Stimulated activated CD4-positive, alpha-beta T cell treated with anti-CD3 and anti-CD28 coated beads, Interleukin-2, amount 100 ng/mL, for 48 hours (primary cell): Measurements from ENCODE around the gene NOLC1.
"Not testable (repeated sequence)": the region's sequence is repeated elsewhere in the genome, so short reads cannot be mapped to it uniquely, and the experiment has no call there.

ENCODE experiments used
- DNase-seq, 2 donors: peaks; one replicate each; pipeline ENCODE4 v3.0.0-alpha.2; 2020

NOLC1 gene

GRCh38 chr10:102157224-102157623 is 5.0 kb downstream of the NOLC1 start:
- no peak for DNase-seq

DNA sequence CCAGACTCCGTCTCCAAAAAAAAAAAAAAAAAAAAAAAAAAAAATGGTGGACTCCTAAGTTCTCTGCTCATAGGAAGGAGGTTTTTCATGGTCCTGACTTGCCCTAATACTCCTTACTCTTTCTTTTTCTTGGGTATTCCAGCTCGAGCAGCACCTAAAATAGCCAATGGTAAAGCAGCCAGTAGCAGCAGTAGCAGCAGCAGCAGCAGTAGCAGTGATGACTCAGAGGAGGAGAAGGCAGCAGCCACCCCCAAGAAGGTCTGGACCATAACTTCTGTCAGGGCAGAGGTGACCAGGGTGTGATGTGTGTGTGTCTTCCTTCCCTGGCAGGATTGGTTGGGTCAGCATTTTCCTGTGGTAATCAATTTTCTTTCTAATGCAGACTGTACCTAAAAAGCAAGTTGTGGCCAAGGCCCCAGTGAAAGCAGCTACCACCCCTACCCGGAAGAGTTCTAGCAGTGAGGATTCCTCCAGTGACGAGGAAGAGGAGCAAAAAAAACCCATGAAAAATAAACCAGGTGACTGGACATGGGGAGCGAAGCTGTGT is 6.9 kb downstream of the NOLC1 start:
- no peak for DNase-seq

GRCh38 chr10:102159831-102160230 is 7.6 kb downstream of the NOLC1 start:
- DNase-seq = no peak

- DNase-seq = no peak
Observed at GRCh38 chr10:102163342-102163989, 11.3 kb downstream of the NOLC1 start.

DNA sequence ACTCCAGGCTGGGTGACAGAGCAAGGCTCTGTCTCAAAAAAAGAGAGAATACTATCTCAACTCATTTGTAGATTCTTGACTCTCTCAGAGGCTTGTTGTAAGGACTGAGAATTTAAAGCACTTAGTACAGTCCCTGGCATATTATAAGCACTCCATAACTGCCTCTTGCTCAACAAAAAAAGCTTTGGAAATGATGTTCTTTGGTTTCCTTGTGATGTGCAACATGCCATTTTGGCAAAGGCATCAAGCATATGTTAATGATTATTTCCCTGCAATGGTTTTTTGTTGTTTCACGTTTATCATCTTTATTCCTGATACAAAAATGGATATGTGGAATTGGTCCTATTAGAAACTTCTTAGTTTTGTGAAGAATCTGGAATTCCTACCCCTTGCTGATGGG is 15.7 kb downstream of the NOLC1 start:
- no peak for DNase-seq

GRCh38 chr10:102170602-102171001 is 18.4 kb downstream of the NOLC1 start:
- DNase-seq = no peak

DNA sequence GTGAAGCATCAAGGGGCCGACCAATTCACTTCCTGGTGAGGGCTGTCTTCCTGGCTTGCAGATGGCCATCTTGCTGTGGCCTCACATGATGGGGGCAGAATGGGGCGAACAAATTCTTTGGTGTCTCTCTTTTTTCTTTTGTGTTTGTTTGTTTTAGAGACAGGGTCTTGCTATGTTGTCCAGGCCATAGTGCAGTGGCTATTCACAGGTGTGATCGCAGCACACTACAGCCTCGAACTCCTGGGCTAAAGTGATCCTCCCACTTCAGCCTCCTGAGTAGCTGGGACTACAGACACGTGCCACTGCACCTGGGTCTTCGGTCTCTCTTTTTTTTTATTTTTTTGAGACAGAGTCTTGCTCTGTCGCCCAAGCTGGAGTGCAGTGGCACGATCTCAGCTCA is 20.1 kb downstream of the NOLC1 start:
- no peak for DNase-seq

DNA sequence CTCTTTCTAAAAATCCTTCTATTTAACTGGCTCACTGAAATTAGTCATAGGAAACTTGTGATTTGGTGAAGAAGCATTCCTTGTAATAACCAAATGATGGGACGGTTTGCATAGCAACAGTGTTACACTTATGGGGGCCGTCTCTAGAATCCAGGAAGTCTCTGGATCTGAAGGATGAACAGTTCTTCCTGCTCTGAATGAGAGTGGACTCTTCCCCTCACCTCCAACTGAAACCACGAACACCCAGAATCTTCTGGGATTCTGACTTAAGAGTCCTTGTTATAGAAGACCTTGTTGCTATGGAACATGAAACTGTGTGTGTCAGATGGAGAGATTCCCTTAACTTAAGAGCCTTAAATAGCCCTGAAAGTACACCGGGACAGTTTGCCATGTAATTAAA is 23.2 kb downstream of the NOLC1 start:
- DNase-seq = no peak

DNA sequence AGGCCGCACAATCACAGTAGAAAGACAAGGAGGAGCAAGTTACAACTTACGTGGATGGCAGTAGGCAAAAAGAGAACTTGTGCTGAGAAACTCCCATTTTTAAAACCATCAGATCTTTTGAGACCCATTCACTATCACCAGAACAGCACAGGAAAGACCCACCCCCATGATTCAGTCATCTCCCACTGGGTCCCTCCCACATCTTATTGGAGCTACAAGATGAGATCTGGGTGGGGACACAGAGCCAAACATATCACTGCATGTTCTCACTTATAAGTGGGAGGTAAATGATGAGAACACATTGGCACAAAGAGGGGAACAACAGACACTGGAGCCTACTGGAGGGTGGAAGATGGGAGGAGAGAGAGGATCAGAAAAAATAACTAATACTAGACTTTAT is 32.4 kb downstream of the NOLC1 start:
- DNase-seq = no peak

- no peak for DNase-seq
Observed at GRCh38 chr10:102185272-102185671, 33.1 kb downstream of the NOLC1 start.

- DNase-seq = no peak
Observed at GRCh38 chr10:102185811-102186527, 33.8 kb downstream of the NOLC1 start.

GRCh38 chr10:102188298-102188940 is 36.2 kb downstream of the NOLC1 start:
- DNase-seq = no peak

GRCh38 chr10:102188941-102189898 is 37.0 kb downstream of the NOLC1 start:
- not testable (repeated sequence) for DNase-seq

DNA sequence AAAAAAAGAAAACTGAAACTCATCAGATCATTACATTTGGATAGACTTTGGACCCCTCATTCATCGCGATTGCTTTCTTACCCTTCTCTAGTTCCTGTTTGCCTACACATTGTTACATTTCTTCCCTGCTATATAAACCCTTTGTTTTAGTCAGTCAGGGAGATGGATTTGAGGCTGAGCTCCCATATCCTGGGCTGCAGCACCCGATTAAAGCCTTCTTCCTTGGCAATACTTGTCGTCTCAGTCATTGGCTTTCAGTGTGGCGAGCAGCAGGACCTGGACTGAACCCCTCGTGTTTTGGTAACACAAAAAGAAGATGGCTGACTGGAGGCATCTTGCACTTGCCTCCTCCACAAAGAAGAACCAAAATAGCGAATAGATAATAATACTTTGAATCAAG is 39.8 kb downstream of the NOLC1 start:
- no peak for DNase-seq

DNA sequence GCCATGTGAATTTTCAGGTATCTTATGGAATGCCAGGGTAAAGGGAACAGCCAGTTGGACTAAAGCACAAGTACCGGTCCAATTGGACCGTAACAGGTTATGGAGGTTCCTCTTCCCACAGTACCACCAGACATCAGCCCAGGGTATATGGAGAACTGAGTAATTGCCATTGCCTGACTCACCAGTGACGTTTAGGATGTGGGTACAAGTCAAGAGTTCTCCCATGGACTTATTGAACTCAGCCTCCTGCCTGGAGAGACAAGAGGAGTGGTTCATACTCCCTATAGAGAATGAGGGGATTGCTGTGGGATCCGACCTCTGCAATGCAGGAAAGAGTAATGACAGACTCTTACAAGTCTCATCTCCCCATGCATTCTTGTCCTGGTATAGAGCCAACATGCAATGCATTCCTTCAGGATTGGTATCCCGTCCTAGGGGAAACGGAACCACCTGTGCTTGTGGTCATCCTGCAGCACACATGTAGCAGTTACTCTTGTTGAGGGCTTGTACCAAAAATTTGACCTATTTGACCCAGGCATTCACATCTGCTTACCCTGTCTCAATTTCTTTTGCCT is 43.2 kb downstream of the NOLC1 start:
- no peak for DNase-seq

- DNase-seq = peak in 1 of 2 donors; percentile 12
Observed at GRCh38 chr10:102196893-102197292, 44.7 kb downstream of the NOLC1 start.

- no peak for DNase-seq
Observed at GRCh38 chr10:102198027-102198426, 45.8 kb downstream of the NOLC1 start.

- DNase-seq = no peak
Observed at GRCh38 chr10:102200751-102201640, 48.8 kb downstream of the NOLC1 start.

GRCh38 chr10:102202386-102202785 is 50.2 kb downstream of the NOLC1 start:
- no peak for DNase-seq

- DNase-seq = no peak
Observed at GRCh38 chr10:102208311-102209035, 56.3 kb downstream of the NOLC1 start.
